ENCODE data around the gene ASIC2. TPM values are rescaled to one million over a fixed set of nuclear protein-coding genes. Genes with fewer than 3 reads are reported as not detected.

The ASIC2 gene
- total RNA-seq, 1 experiment from 2014 or later: not detected

DNA sequence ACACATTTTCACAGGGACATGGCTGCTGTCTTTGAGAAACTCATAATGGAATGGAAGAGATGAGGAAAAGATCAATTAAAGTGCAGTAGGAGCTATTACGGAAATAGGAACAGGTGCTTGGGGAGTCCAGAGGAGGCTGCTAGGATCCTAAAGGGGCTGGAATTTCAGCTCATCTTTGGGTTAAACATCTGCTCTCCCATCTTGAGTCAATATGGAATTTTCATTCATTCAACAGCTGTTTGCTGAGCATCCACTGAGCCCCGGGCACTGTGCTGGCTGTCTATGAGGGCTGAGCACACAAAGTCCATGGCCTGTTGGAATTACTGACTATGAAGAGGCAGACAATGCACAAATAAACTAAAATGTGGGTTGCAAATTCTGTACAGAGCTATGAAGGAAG is 47.9 kb downstream of the ASIC2 start:
- DNase-seq (ENCODE audit: low read depth): no peak

DNA sequence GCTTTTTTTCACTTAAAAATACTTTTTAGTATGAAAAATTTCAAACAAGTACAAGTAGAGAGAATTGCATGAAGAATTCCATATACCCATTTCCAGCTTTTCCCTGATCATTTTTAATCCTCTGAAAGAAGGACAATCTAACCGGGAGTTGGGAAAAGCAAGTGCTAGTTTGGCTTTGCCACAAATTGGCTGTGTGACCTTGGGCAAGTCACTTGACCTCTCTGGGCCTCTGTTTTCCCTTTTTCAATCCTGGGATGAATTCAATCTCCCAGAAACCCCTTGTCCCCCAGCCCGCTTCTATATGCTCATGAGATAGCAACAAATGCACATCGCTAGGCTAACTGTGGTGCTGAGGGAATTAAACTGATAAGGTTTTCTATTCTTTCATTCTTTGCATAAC is 49.4 kb downstream of the ASIC2 start:
- no peak for DNase-seq (ENCODE audit: low read depth)

DNA sequence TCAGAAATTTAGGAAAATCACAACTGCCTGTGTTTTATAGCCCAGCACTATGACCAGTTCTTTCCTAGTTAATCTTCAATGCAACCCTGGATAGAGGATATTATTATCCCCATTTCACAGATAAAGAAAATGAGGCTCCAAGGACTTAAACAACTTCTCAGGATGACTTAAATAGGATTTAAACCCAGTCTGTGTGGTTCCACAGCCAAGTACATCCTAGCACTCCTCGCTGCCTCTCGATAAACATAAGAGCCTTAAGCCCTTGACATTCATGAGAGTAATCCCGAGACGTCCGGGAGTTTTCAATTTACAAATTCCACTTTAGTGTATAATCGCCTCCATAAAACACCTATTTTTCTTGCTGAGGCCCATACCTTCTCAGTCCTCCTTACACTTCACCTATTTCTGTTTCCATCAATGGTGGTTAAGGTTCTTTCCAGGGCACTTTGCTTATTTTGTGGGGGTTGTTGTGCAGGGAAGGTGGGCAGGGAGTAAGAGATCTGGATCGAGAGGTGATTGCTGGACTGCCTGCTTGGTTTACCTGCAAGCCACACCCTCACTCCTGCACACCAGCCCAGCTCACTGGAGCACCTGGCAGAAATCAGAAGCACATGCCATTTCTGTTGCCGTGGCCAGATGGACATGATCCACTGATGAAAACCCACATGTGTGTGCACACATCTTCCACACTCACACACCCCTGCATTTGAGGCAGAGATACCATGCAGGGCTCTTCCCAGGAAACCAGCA is 50.5 kb downstream of the ASIC2 start:
- no peak for DNase-seq (ENCODE audit: low read depth)

DNA sequence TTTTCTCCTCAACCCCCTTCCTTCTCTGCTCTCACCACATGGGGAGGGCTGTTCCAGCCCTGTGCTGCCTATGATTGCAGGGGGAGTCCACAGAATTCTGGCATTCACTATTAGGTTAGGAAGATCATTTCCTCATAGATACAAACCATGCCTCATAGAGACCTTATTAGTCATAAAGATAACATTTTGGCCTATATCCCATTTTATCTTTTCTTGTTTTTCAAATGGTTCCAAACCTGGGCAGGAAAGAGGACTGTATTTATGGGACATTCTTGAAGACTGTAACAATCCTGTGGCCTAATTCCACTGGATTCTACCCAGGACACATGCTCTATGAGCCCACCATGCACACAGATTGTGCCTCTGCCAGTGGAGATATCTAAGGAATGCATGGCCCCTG is 51.7 kb downstream of the ASIC2 start:
- DNase-seq (ENCODE audit: low read depth): no peak

DNA sequence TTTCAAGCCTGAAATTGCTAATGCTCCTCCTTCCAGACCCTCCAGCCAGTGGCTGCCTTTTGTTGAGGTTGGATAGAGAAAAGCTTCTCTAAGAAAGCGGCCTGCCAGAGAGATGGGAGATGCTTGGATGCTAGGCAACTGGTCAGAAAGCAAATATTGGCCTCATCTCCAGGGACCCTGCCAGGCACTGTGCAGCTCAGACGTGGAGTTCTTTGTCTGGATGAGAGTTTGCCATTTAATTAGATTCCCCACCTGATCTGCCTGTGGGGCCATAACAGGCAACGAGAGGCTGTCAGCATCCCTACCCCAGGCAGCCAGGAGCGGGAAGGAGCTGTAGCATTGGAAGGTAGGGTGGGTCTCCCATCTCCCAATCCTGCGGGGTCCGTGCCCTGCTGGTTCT is 52.7 kb downstream of the ASIC2 start:
- DNase-seq (ENCODE audit: low read depth): no peak

DNA sequence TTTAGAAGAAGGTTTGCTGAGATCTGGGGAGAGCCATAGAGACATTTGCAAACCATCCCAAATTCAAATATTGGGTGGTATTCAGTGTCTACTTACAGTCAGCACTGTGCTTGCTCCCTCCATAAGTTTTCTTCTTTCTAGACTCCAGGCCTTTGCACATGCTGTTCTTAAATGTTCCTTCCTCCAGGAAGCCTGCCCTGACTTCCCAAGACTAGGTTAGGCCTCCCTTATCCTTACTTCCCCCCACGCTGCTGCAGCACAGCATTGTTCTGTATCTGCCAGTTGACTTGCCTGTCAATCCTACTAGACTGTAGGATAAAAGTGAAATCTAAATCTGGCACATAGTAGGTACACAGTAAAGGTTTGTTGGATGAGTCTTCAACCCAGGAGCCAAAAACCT is 53.4 kb downstream of the ASIC2 start:
- DNase-seq (ENCODE audit: low read depth): no peak

DNA sequence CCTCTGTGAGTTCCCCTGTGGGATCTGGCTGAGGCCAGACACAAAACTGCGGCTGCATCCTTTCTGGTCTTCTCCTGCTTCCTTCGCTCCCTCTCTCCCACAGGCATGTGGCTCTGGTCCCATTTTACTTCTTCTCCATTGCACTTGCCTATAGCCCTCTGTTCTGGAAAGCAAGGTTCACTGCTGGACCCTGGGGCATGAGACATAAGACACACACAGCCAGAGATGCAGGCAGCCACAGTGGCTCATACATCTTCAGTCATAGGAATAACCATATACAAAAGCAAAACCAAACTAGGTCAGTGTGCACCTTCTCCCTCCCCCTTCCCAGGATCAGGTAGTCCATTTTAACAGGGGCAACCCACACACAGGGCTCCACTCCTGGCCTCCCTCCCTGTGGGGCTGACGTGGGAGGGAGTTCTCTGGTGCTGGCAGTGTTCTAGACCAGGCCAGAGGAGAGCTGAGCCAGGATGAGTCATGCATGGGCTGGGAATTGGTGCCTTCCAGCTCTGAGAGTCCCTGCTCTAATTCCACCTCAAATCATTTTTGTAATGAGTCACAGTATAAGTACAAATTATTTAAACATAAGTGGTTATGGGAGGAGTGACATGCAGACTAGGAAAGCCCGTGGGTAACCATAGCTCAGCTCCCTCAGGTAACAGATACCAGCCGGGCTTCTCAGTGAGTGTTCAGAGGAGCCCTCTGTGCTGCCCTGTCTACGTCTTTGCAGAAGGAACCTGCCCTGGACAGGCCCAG is 58.0 kb downstream of the ASIC2 start:
- DNase-seq (ENCODE audit: low read depth): peak; percentile 87

DNA sequence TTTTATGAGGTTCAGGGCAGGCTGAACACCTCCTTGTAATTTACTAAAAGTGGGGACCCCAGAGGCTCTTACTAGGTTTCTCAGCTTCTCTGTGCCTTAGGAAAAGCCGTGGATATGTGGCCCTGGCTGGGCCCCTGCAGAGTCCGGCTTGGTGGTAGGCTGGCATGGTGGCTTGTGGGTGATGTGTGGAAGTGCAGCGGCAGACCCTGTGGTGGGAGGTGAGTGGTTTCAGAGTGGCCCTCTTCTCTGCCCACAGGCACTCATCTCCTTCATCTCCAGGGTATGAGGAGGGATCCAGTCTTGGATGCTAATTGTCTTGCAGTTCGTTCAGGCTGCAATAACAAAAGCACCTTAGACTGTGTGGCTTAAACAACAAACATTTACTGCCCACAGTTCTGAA is 58.9 kb downstream of the ASIC2 start:
- no peak for DNase-seq (ENCODE audit: low read depth)

DNA sequence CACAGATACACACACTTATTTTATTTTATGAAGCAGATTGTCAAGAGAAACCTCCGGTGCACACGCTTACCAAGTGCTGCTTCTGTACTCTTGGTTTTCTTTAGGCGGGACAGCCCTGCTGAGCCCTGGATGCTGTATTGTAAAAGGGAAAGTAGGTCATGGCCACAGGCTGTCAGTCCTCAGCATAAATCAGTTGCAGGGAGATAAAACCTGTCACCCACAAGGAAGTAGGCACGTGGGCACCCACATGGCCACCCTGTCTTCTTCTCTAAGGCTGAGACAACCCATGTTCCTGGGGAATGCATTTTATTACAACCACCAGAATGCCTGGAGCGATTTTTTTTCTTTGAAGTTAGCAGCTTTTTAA is 59.3 kb downstream of the ASIC2 start:
- DNase-seq (ENCODE audit: low read depth): no peak

DNA sequence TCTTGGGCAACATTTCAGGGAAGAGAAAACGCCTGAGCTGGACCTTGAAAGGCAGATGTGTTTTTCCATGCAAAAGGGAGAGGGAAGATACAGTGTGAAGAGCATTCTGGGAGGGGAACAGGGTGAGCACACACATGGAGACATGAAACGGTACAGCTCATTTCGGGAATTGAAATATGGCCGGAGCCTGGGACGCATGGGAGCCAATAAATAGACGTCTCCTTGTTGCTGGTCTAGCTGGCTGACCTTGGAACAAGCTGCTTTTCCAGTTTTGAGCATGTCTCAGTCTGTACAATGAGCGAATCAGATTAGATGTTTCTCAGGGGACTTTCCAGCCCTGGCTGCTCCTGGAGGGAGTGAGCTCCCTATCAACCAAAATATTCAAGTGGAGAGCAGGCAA is 63.6 kb downstream of the ASIC2 start:
- DNase-seq (ENCODE audit: low read depth): no peak

DNA sequence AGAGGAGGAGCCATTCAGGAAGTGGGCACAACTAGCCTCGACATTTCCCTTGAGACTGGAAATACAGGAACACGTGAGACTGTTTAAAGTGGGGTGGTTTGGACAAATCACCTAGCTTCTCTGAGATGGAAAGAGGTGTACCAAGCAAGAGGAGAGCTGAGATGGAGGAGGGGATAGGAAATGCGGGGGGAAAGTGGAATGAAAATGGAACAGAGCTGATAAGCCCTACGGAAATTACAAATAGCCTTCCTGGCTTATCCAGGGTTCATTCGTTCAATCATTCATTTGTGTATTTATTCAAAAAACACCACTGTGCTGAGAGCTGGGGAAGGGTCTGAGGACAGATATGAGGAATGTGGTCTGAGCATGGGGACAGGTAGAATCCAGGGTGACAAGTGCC is 64.1 kb downstream of the ASIC2 start:
- no peak for DNase-seq (ENCODE audit: low read depth)

DNA sequence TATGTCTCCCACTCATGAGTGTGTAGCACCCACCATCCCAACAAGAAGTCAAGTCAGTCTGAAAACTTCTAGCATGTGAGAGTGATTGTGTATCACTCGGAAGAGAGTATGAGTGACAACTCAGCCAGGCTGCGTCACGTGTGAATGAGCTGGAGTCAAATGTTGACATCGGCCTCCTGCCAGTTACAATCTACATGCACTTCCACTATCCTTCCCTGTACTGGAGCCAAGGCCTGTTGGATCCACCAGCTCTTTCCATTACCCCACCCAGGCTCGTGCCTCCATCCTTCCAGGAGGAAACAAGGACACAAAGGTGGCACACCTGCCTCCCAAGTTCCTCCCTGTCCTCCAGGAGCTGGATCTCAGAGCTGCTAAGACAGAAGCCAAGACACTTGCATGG is 64.5 kb downstream of the ASIC2 start:
- no peak for DNase-seq (ENCODE audit: low read depth)

DNA sequence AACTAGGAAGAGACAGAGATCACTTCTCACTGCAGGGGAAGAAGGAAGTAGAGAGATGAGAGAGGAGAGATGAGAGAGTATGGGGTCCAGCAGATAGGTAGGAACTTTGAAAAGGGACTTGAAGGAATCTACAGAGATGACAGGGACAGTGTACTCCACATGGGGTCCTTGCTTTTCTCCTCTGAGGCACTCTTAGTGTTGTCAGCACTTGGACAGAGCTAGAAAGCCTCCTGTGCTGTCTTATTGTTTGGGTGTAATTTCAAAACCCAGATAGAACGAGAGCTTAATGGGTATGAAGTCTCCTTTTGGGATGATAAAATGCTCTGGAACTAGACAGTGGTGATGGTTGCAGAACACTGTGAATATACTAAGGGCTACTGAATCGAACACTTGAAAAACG is 65.2 kb downstream of the ASIC2 start:
- DNase-seq (ENCODE audit: low read depth): no peak

DNA sequence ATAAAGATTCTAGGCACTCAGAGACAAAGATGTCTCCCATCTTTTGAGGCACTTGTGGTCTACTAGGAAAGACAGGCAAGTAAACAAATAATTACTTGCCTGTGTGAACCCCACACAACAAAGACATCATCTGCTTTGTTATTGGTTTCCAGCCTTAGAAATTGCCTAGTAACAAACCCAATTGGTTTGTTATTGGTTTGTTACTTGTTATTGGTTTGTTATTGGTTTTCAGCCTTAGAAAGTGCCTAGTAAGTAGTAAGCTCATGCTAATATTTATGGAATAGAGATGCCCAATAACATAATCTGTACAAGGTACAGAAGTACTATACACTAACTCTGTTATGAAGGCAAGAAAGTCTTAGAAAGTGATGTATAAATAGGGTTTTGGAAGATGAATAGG is 67.1 kb downstream of the ASIC2 start:
- DNase-seq (ENCODE audit: low read depth): no peak

DNA sequence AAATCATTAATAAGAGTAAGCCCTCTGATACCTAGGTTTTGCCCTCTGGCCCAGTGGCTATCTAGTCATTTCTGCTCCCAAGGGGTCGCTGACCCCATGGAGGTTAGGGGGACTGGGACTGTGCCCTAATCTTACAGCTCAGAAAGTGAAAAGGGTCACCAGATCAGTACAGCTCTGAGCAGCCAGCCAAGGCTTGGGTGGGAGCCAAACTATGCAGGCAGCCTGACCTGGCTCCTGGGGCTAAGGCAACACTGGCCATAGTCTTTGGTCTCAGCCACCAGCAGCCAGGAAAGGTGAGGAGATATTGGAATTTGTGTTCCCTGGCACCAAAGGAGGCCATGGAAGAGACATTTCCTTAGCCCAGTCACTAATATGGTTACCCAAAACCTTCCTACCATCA is 67.6 kb downstream of the ASIC2 start:
- no peak for DNase-seq (ENCODE audit: low read depth)

DNA sequence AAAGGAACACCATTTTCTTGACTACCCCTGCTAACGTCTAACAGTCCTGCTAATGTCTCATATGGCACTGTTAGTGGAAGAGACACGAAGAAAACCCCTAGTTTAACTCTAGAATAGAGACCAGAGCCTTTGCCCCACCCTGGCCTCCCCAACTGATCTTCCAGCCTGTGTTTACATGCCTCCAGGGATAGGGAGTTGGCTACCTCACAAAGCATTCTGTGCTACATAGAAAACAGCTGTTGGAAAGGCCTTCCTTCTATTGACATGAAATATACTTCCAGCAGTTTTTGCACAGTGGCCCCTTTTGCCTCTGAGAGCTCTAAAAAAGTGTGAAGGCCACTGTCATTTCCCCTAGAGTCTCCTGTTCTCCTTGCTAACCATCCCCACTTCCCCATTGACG is 73.1 kb downstream of the ASIC2 start:
- DNase-seq (ENCODE audit: low read depth): no peak

DNA sequence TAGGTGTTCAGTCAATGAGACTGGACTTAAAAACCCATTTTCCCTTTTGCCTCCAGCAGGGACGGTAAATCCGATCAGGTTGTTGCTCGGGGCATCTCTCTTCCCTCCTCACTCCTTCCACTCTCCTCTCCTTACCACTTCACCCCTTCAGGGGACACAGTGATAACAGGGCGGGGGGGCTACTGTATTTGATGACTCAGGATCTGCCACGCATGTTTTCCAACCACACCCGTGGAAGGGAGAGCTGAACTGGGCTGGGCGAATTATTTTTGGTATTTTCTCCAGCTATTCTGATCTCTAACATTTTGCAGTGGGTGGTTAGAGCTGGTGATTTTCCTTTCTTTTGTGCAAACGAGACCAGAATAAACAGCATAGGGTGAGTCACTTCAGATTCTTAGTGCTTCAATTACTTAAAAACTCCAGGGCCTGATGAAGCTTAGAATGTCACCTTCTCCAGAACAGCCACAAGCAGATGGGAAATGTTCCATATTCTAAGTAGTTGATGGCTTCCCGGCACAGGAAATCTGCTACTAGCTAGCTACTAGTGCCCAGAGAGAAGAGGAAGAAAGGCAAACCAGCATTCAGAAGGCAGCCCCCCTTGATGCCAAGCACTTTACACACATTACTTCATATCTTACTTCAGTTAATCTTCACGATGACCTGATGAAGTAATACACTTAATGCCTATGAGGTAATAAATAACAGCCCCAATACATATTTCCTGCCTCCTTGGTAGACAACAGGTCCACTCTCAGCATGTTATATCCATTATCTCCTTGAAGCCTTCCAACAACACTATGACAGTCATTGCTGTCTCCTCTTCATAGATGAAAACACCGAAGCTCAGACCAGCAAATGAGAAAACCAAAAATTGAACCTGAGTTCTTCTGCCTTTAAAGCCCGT is 74.1 kb downstream of the ASIC2 start:
- no peak for DNase-seq (ENCODE audit: low read depth)

DNA sequence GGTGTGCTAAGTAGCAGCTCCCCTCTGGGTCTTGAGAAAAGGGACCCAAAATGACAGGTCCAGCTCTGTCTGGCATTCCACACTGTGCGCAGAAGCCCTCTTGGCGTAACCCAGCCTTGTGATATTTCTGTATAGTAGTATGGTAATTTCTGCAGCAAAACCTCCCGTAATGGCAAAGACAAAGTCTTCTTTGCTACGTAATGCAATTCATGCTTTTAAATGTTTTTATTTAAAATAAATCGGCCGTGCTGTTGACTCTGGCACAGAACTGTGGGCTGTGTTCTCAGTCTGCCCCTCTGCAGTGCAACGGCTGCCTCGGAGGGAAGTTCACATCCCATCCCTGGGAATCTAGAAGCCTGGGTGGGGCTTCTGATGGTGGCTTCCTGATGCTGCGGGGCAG is 75.2 kb downstream of the ASIC2 start:
- no peak for DNase-seq (ENCODE audit: low read depth)

DNA sequence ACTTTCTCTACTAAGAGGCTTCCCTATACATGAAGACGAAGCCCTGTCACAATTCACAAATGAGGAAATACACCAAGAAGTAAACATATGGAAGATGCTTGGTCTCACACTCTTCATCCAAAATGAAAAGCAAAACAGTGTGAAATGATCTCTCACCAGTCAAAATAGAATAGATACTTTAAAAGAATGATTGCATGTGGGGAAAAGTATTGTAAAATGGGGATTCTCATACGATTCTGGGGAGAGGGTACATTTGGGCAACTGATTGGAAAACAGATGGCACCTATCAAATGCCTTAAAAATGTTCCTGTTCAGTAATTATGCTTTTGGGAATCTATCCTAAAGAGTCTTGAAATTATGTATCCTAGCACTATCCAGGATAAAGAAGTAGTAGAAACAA is 78.1 kb downstream of the ASIC2 start:
- DNase-seq (ENCODE audit: low read depth): no peak

DNA sequence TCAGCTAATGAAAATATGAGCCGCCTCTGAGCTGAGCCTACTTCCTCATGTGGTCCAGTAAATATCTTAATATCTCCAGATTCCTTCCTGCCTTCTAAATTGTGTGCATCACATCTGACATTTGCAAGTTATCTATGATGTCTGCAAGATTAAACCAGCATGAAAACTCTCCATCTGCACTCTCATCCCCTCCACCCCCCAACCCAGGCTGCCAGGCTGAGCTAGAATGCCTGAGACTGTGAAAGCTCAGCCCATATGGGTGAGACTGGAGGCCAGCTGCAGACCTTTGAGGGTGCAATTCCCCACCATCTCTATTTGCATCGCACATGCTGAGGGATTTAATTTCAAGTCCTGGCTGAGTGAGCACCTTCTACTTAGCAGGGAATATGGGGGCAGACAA is 82.8 kb downstream of the ASIC2 start:
- DNase-seq (ENCODE audit: low read depth): no peak

DNA sequence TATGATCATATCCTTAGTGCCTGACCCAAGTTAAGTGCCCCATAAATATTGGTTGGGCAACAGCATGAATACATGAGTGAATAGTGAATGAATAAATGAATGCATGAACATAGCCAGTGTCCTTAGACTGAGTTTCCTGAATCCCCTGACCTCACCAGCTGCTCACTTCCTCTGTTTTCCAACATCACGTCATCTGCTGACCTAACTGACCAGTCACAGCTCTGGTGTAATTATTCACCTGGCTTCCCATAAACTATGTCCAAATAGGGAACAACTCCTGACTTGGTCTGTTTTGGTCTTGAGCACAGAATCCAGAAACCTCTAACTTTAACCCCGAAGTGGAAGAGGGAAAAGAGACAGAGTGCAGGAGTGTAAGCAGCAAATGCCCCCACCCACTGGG is 83.4 kb downstream of the ASIC2 start:
- no peak for DNase-seq (ENCODE audit: low read depth)

DNA sequence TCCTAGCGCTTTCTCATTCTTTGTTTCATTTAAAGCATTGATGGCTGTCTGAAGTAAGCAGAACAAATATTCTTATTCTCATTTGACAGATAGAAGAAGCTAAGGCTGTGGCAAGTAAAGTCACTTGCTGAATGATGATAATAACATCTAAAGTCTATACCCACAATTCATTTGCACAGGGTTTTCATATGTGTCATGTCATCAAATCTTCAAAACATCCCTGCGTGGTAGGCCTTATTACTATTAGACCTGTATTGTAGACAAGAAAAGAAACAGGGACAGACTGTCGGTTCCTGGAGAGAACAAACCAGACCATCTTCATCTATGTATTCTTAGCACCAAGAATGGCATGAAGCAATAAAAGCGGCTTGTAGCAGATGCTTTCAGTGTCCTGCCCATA is 85.9 kb downstream of the ASIC2 start:
- no peak for DNase-seq (ENCODE audit: low read depth)

All from HT1080 (cell line).